CD14-positive monocyte (primary cell): Measurements from ENCODE around the gene PPP1R2C. TPM values are rescaled to one million over a fixed set of nuclear protein-coding genes. Genes with fewer than 3 reads are reported as not detected.

Experiments used
- DNase-seq, 3 donors: peaks; one replicate each; pipeline ENCODE4 v3.0.0-alpha.2; 2011 to 2022
- H2AFZ ChIP-seq: 2 replicates; pipeline ENCODE4 v1.6.0; 2012; ENCODE audit warnings: mild to moderate bottlenecking, low read depth, low read length, inconsistent platforms; ENCODE audit not compliant: insufficient read depth, poor library complexity, severe bottlenecking
- H3K27ac ChIP-seq, 2 donors: 1 replicate in 1 of 2; 2 replicates in 1 of 2; pipeline ENCODE4 v1.5.1; 2012 to 2013; ENCODE audit warnings: low read length in 2 of 2, control low read depth in 1 of 2, inconsistent platforms in 1 of 2, low read depth in 1 of 2, mild to moderate bottlenecking in 1 of 2
- H3K27me3 ChIP-seq, 2 donors: one replicate each; pipeline versions ENCODE4 v1.6.0 to v1.6.1; 2011 to 2013; ENCODE audit warnings: low read length in 2 of 2; ENCODE audit not compliant: control insufficient read depth in 2 of 2, insufficient read depth in 2 of 2
- H3K36me3 ChIP-seq, 2 donors: replicated peaks in 1 of 2; 1 replicate in 1 of 2; 2 replicates in 1 of 2; pipeline versions ENCODE4 v1.5.1 to v1.6.1; 2012 to 2013; ENCODE audit warnings: low read length in 2 of 2, control low read depth in 1 of 2, inconsistent platforms in 1 of 2, mild to moderate bottlenecking in 1 of 2; ENCODE audit not compliant: insufficient read depth in 2 of 2, control insufficient read depth in 1 of 2
- H3K4me1 ChIP-seq, 2 donors: 1 replicate in 1 of 2; 2 replicates in 1 of 2; pipeline versions ENCODE4 v1.5.1 to v1.6.1; 2012 to 2013; ENCODE audit warnings: low read length in 2 of 2, control low read depth in 1 of 2, inconsistent platforms in 1 of 2, mild to moderate bottlenecking in 1 of 2, moderate library complexity in 1 of 2; ENCODE audit not compliant: insufficient read depth in 2 of 2, control insufficient read depth in 1 of 2
- H3K4me2 ChIP-seq: replicated peaks from 2 replicates; pipeline ENCODE3; 2012; ENCODE audit warnings: low read length, moderate library complexity, mild to moderate bottlenecking; ENCODE audit not compliant: poor library complexity, severe bottlenecking; ENCODE audit errors: extremely low read depth
- H3K4me3 ChIP-seq, 3 experiments: fragments of 200-600 bp in 1 of 3; sonication (generic) in 1 of 3; replicated peaks in 1 of 3; 1 replicate in 2 of 3; 2 replicates in 1 of 3; pipeline ENCODE4 v1.5.1; 2011 to 2013; ENCODE audit warnings: low read length in 3 of 3, mild to moderate bottlenecking in 3 of 3, control low read depth in 2 of 3, low read depth in 2 of 3, inconsistent platforms in 1 of 3, moderate library complexity in 1 of 3
- H3K79me2 ChIP-seq: 2 replicates; pipeline ENCODE4 v1.6.0; 2012; ENCODE audit warnings: mild to moderate bottlenecking, control low read depth, inconsistent platforms, low read length, moderate library complexity; ENCODE audit not compliant: insufficient read depth
- H3K9ac ChIP-seq: 2 replicates; pipeline ENCODE4 v1.6.0; 2017; ENCODE audit warnings: low read length, mild to moderate bottlenecking; ENCODE audit not compliant: insufficient read depth, poor library complexity, severe bottlenecking
- H3K9me3 ChIP-seq, 2 donors: replicated peaks in 1 of 2; 1 replicate in 1 of 2; 2 replicates in 1 of 2; pipeline versions ENCODE4 v1.5.1 to v1.6.1; 2012 to 2013; ENCODE audit warnings: low read length in 2 of 2, control low read depth in 1 of 2; ENCODE audit not compliant: control insufficient read depth in 1 of 2, insufficient read depth in 1 of 2
- H4K20me1 ChIP-seq: 2 replicates; pipeline ENCODE4 v1.6.0; 2012; ENCODE audit warnings: mild to moderate bottlenecking, low read length, control low read depth, moderate library complexity; ENCODE audit not compliant: insufficient read depth
- H3K27ac Mint-ChIP-seq, 7 donors: one replicate each; pipeline ENCODE4 v1.8.0; 2020; ENCODE audit warnings: mild to moderate bottlenecking in 7 of 7, mixed read lengths in 7 of 7, moderate library complexity in 6 of 7, inconsistent platforms in 2 of 7
- H3K27me3 Mint-ChIP-seq, 3 donors: one replicate each; pipeline ENCODE4 v1.8.0; 2021 to 2022; ENCODE audit warnings: low read depth in 3 of 3, mild to moderate bottlenecking in 3 of 3, mixed read lengths in 3 of 3, moderate library complexity in 3 of 3, inconsistent platforms in 1 of 3
- H3K36me3 Mint-ChIP-seq, 2 donors: one replicate each; pipeline ENCODE4 v1.8.0; 2020; ENCODE audit warnings: mixed read lengths in 2 of 2, inconsistent platforms in 1 of 2, mild to moderate bottlenecking in 1 of 2
- H3K4me1 Mint-ChIP-seq: one replicate; pipeline ENCODE4 v1.8.0; 2020; ENCODE audit warnings: mild to moderate bottlenecking, mixed read lengths
- H3K4me3 Mint-ChIP-seq, 2 donors: one replicate each; pipeline ENCODE4 v1.8.0; 2020; ENCODE audit warnings: mild to moderate bottlenecking in 2 of 2, mixed read lengths in 2 of 2, moderate library complexity in 1 of 2
- H3K9me3 Mint-ChIP-seq, 7 donors: one replicate each; pipeline ENCODE4 v1.8.0; 2020 to 2022; ENCODE audit warnings: mixed read lengths in 7 of 7, mild to moderate bottlenecking in 6 of 7, moderate library complexity in 6 of 7, inconsistent platforms in 2 of 7
- CTCF ChIP-seq: fragments of 200-600 bp; IDR thresholded peaks from one replicate; pipeline ENCODE4 v1.8.0; 2022; ENCODE audit warnings: antibody characterized with exemption, mild to moderate bottlenecking
- WGBS: methylation state at CpG from one replicate; pipeline ENCODE4 v1.1.5; 2013; ENCODE audit warnings: missing lambda C conversion rate; ENCODE audit not compliant: insufficient coverage; 5-methylcytosine and 5-hydroxymethylcytosine counted together
- intact Hi-C, 2 donors: fragments of 100-400 bp; cut with micrococcal nuclease; formaldehyde crosslinking; loops; one replicate each; pipeline versions ENCODE4 v1.15.0 to v1.15.1; 2023
- polyA plus RNA-seq, 3 donors: library from polyadenylated mRNA; depleted of rRNA in 1 of 3; unstranded in 2 of 3; stranded (reverse) in 1 of 3; fragments of 300-500 nt in 2 of 3; fragments of >200 nt in 1 of 3; fragmentation: Illumina TruSeq in 2 of 3; gene quantifications; 1 replicate in 2 of 3; 2 replicates in 1 of 3; pipeline ENCODE4 v1.2.3, GENCODE V29; 2012 to 2021

PPP1R2C gene
- polyA plus RNA-seq, 3 donors = not detected

GRCh38 chrX:42735250-42735649, 42.7 kb downstream of the PPP1R2C start:
- Histone ChIP-seq H2AFZ (no peak overlapping the region), H4K20me1 (no peaks in the 10 kb centered on the region), H3K27me3 (no peaks in the 10 kb centered on the region), H3K79me2 (no peaks in the 10 kb centered on the region), H3K4me1 (peaks cover 0 to 5% of the 10 kb centered on the region in 2 donors), H3K9ac (no peak overlapping the region), H3K4me2 (no peak overlapping the region), H3K36me3 (no peaks in the 10 kb centered on the region), H3K4me3 (no peak overlapping the region), H3K27ac (no peak overlapping the region), H3K9me3 (no peaks in the 10 kb centered on the region)
- intact Hi-C loops = no loop called here
- H3K36me3 Mint-ChIP-seq = no peaks in the 10 kb centered on the region
- peaks cover 0 to 2% (median 0%) of the 10 kb centered on the region in 3 donors for H3K27me3 Mint-ChIP-seq
- peaks cover 0 to 3% (median 2%) of the 10 kb centered on the region in 7 donors for H3K9me3 Mint-ChIP-seq
- H3K27ac Mint-ChIP-seq = no peak overlapping the region
- TF ChIP-seq CTCF = no peak
- no peak for DNase-seq
- peaks cover 9% of the 10 kb centered on the region for H3K4me1 Mint-ChIP-seq
- WGBS = no CpG with 5 or more reads among the region's 2 CpGs
- no peak overlapping the region for H3K4me3 Mint-ChIP-seq

- Histone ChIP-seq H2AFZ (no peak overlapping the region), H3K27me3 (no peaks in the 10 kb centered on the region), H3K4me2 (no peak overlapping the region), H3K36me3 (no peaks in the 10 kb centered on the region), H3K4me1 (no peaks in the 10 kb centered on the region), H3K9me3 (no peaks in the 10 kb centered on the region), H3K4me3 (no peak overlapping the region), H3K79me2 (no peaks in the 10 kb centered on the region), H3K9ac (no peak overlapping the region), H3K27ac (no peak overlapping the region), H4K20me1 (no peaks in the 10 kb centered on the region)
- DNase-seq = no peak
- intact Hi-C loops = no loop called here
- Mint-ChIP-seq H3K27me3 (peaks cover 0 to 3% (median 2%) of the 10 kb centered on the region in 3 donors), H3K4me1 (no peaks in the 10 kb centered on the region), H3K4me3 (no peak overlapping the region), H3K9me3 (peaks cover 0 to 6% (median 3%) of the 10 kb centered on the region in 7 donors), H3K36me3 (no peaks in the 10 kb centered on the region), H3K27ac (no peak overlapping the region)
- WGBS = 100% methylated on average over 2 of the region's 3 CpGs
- no peak for TF ChIP-seq CTCF
Observed at GRCh38 chrX:42732506-42732905, 45.5 kb downstream of the PPP1R2C start.
